Liver (tissue), 9 donors: ENCODE measurements around the gene STRADA. TPM values are rescaled to one million over a fixed set of nuclear protein-coding genes. Genes with fewer than 3 reads are reported as not detected.

Source experiments
- DNase-seq: peaks from one replicate; pipeline ENCODE4 v3.0.0-alpha.2; 2017; ENCODE audit warnings: low spot score
- H3K27ac ChIP-seq, 2 donors: one replicate each; pipeline ENCODE4 v1.7.0; 2013; ENCODE audit warnings: inconsistent platforms in 2 of 2, low read length in 2 of 2, control low read depth in 1 of 2, low read depth in 1 of 2, mild to moderate bottlenecking in 1 of 2
- H3K27me3 ChIP-seq, 4 donors: one replicate each; pipeline versions ENCODE4 v1.6.1 to v1.7.0; 2013; ENCODE audit warnings: low read length in 3 of 4, inconsistent platforms in 1 of 4, mild to moderate bottlenecking in 1 of 4, moderate library complexity in 1 of 4; ENCODE audit not compliant: control insufficient read depth in 4 of 4, insufficient read depth in 4 of 4
- H3K36me3 ChIP-seq, 4 donors: one replicate each; pipeline versions ENCODE4 v1.6.1 to v1.7.0; 2013; ENCODE audit warnings: low read length in 3 of 4, mild to moderate bottlenecking in 3 of 4, low read depth in 1 of 4, moderate library complexity in 1 of 4; ENCODE audit not compliant: control insufficient read depth in 4 of 4, insufficient read depth in 3 of 4
- H3K4me1 ChIP-seq, 4 donors: one replicate each; pipeline versions ENCODE4 v1.6.1 to v1.7.0; 2013; ENCODE audit warnings: low read length in 3 of 4, mild to moderate bottlenecking in 3 of 4, moderate library complexity in 1 of 4; ENCODE audit not compliant: control insufficient read depth in 4 of 4, insufficient read depth in 4 of 4
- H3K4me3 ChIP-seq, 3 donors: one replicate each; pipeline versions ENCODE4 v1.6.1 to v1.7.0; 2013; ENCODE audit warnings: low read length in 3 of 3, control low read depth in 1 of 3, low read depth in 1 of 3, mild to moderate bottlenecking in 1 of 3
- H3K9ac ChIP-seq, 2 donors: one replicate each; pipeline ENCODE4 v1.7.0; 2013; ENCODE audit warnings: low read length in 2 of 2, mild to moderate bottlenecking in 2 of 2, moderate library complexity in 2 of 2, control low read depth in 1 of 2, low read depth in 1 of 2
- H3K9me3 ChIP-seq, 4 donors: one replicate each; pipeline versions ENCODE4 v1.6.1 to v1.7.0; 2013; ENCODE audit warnings: low read length in 3 of 4; ENCODE audit not compliant: control insufficient read depth in 4 of 4
- ATF3 ChIP-seq: IDR thresholded peaks from 2 replicates; pipeline ENCODE4 v1.6.1; 2016; ENCODE audit warnings: antibody characterized with exemption
- EGR1 ChIP-seq, 2 donors: IDR thresholded peaks; 2 replicates each; pipeline ENCODE4 v1.6.1; 2016 to 2018; ENCODE audit warnings: antibody characterized with exemption in 2 of 2, low read depth in 2 of 2
- FOXA1 ChIP-seq: IDR thresholded peaks from 2 replicates; pipeline ENCODE4 v1.6.1; 2016; ENCODE audit warnings: antibody characterized with exemption
- HNF4A ChIP-seq, 2 donors: conservative IDR thresholded peaks; 2 replicates each; pipeline ENCODE4 v1.6.1; 2016; ENCODE audit warnings: antibody characterized with exemption in 2 of 2, mild to moderate bottlenecking in 2 of 2
- HNF4G ChIP-seq: IDR thresholded peaks from 2 replicates; pipeline ENCODE4 v1.6.1; 2016; ENCODE audit warnings: antibody characterized with exemption
- JUND ChIP-seq, 2 donors: IDR thresholded peaks; 2 replicates each; pipeline ENCODE4 v1.6.1; 2016; ENCODE audit warnings: antibody characterized with exemption in 2 of 2
- MAX ChIP-seq: IDR thresholded peaks from 2 replicates; pipeline ENCODE4 v1.6.1; 2016; ENCODE audit warnings: antibody characterized with exemption
- RAD21 ChIP-seq, 2 donors: IDR thresholded peaks; 2 replicates each; pipeline ENCODE4 v1.6.1; 2016; ENCODE audit warnings: antibody characterized with exemption in 2 of 2, mild to moderate bottlenecking in 2 of 2
- REST ChIP-seq: IDR thresholded peaks from 2 replicates; pipeline ENCODE4 v1.6.1; 2016; ENCODE audit warnings: antibody characterized with exemption, mild to moderate bottlenecking
- SP1 ChIP-seq: IDR thresholded peaks from 2 replicates; pipeline ENCODE4 v1.6.1; 2018; ENCODE audit warnings: antibody characterized with exemption, mild to moderate bottlenecking
- TAF1 ChIP-seq: conservative IDR thresholded peaks from 2 replicates; pipeline ENCODE4 v1.6.1; 2016; ENCODE audit warnings: antibody characterized with exemption, mild to moderate bottlenecking
- YY1 ChIP-seq: IDR thresholded peaks from 2 replicates; pipeline ENCODE4 v1.6.1; 2016; ENCODE audit warnings: antibody characterized with exemption, mild to moderate bottlenecking
- WGBS: extraction: QIAGEN DNeasy Blood & Tissue Kit; methylation state at CpG from one replicate; pipeline ENCODE4 v1.1.7; 2013; 5-methylcytosine and 5-hydroxymethylcytosine counted together
- polyA plus RNA-seq, 2 donors: library from polyadenylated mRNA; stranded (reverse) in 1 of 2; unstranded in 1 of 2; fragments of 200-250 nt in 1 of 2; fragments of >200 nt in 1 of 2; fragmentation: Nextera tagmentation in 1 of 2; extraction: Ambion mirVana in 1 of 2; gene quantifications; one replicate each; pipeline versions ENCODE4 v1.2.1 to v1.2.3, GENCODE V29; 2013 to 2015
- total RNA-seq, 2 donors: library from RNA; depleted of rRNA; stranded (reverse); fragments of >200 nt; gene quantifications; one replicate each; pipeline ENCODE4 v1.2.3, GENCODE V29; 2014
- TF ChIP-seq, protein P1 (sequence below): IDR thresholded peaks from 2 replicates; pipeline ENCODE4 v1.6.1; 2016; ENCODE audit warnings: antibody characterized with exemption
- TF ChIP-seq, protein P2 (sequence below): fragments of 150-350 bp; IDR thresholded peaks from 2 replicates; pipeline ENCODE4 v1.5.1; 2017; ENCODE audit warnings: improper control_type of control experiment, low read depth, low read length; ENCODE audit not compliant: missing input control
- donor health status: healthy.
- donor health status: healthy.
- donor health status: healthy.
- donor health status: healthy.
- donor health status: healthy.

STRADA gene
- total and polyA plus RNA-seq, 4 donors: 7.7 to 17.9 (median 8.2) TPM

GRCh38 chr17:63780928-63781327 lies 39.3 kb upstream of the STRADA start:
- Histone ChIP-seq H3K27ac (no peak overlapping the region), H3K4me1 (peaks cover 0 to 9% (median 3%) of the 10 kb centered on the region in 4 donors), H3K9ac (no peak overlapping the region), H3K36me3 (peaks cover 0 to 11% (median 0%) of the 10 kb centered on the region in 4 donors), H3K27me3 (no peaks in the 10 kb centered on the region), H3K9me3 (no peaks in the 10 kb centered on the region), H3K4me3 (no peak overlapping the region)
- no peak for DNase-seq
- 96% methylated on average over 4 of the region's 4 CpGs for WGBS
- TF ChIP-seq FOXA1 (no peak), TAF1 (no peak), HNF4A (conservative IDR thresholded peaks at IDR 0.05) (no peak), REST (no peak), YY1 (no peak), EGR1 (IDR thresholded peaks at IDR 0.05; ENCODE audit: low read depth in 2 of 2) (no peak), JUND (IDR thresholded peaks at IDR 0.05) (no peak), HNF4G (no peak)
- TF ChIP-seq, protein P1, sequence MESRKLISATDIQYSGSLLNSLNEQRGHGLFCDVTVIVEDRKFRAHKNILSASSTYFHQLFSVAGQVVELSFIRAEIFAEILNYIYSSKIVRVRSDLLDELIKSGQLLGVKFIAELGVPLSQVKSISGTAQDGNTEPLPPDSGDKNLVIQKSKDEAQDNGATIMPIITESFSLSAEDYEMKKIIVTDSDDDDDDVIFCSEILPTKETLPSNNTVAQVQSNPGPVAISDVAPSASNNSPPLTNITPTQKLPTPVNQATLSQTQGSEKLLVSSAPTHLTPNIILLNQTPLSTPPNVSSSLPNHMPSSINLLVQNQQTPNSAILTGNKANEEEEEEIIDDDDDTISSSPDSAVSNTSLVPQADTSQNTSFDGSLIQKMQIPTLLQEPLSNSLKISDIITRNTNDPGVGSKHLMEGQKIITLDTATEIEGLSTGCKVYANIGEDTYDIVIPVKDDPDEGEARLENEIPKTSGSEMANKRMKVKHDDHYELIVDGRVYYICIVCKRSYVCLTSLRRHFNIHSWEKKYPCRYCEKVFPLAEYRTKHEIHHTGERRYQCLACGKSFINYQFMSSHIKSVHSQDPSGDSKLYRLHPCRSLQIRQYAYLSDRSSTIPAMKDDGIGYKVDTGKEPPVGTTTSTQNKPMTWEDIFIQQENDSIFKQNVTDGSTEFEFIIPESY: no peak
- TF ChIP-seq, protein P2, sequence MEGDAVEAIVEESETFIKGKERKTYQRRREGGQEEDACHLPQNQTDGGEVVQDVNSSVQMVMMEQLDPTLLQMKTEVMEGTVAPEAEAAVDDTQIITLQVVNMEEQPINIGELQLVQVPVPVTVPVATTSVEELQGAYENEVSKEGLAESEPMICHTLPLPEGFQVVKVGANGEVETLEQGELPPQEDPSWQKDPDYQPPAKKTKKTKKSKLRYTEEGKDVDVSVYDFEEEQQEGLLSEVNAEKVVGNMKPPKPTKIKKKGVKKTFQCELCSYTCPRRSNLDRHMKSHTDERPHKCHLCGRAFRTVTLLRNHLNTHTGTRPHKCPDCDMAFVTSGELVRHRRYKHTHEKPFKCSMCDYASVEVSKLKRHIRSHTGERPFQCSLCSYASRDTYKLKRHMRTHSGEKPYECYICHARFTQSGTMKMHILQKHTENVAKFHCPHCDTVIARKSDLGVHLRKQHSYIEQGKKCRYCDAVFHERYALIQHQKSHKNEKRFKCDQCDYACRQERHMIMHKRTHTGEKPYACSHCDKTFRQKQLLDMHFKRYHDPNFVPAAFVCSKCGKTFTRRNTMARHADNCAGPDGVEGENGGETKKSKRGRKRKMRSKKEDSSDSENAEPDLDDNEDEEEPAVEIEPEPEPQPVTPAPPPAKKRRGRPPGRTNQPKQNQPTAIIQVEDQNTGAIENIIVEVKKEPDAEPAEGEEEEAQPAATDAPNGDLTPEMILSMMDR: no peak

- no peaks in the 10 kb centered on the region for H3K27me3 ChIP-seq
- 96% methylated on average over 1 of the region's 1 CpG for WGBS
- DNase-seq: no peak
- peaks cover 0 to 11% (median 0%) of the 10 kb centered on the region in 4 donors for H3K36me3 ChIP-seq
- no peaks in the 10 kb centered on the region for H3K9me3 ChIP-seq
- H3K9ac ChIP-seq: no peak overlapping the region
- H3K4me3 ChIP-seq: no peak overlapping the region
- H3K27ac ChIP-seq: no peak overlapping the region
- peaks cover 1 to 13% (median 8%) of the 10 kb centered on the region in 4 donors for H3K4me1 ChIP-seq
- TF ChIP-seq MAX (no peak), SP1 (no peak), RAD21 (IDR thresholded peaks at IDR 0.05) (no peak), JUND (IDR thresholded peaks at IDR 0.05) (no peak), EGR1 (IDR thresholded peaks at IDR 0.05; ENCODE audit: low read depth in 2 of 2) (no peak), FOXA1 (no peak), ATF3 (no peak), HNF4G (no peak), TAF1 (no peak), REST (no peak), HNF4A (conservative IDR thresholded peaks at IDR 0.05) (no peak)
- TF ChIP-seq, protein P1: no peak
- TF ChIP-seq, protein P2: no peak
Observed at GRCh38 chr17:63780507-63780906, 38.9 kb upstream of the STRADA start.
